ENCODE results near the gene TMEM190. TPM values are rescaled to one million over a fixed set of nuclear protein-coding genes. Genes with fewer than 3 reads are reported as not detected.

TMEM190 gene
- total and polyA plus RNA-seq, 2 of the 8 experiments (the other 6 are each of a cell fraction or from before 2014, with no cell fraction given) = 1.6 TPM; not detected in 1

Other genes starting within 250 kb of the TMEM190 start
- 107 and 115 TPM in 2 replicates for gene TNNT1, start 227.6 kb upstream of the TMEM190 start, total RNA-seq (2021; fragmentation: NEBNext Ultra II Directional; extraction: Animal tissue kit (Norgen Biotek cat#: 25700))
- gene TNNT1, start 227.6 kb upstream of the TMEM190 start, polyA plus RNA-seq (2011; rRNA removed) = 69.6 and 97.9 TPM in 2 replicates
- gene TNNI3, start 219.1 kb upstream of the TMEM190 start, total RNA-seq (2021; fragmentation: NEBNext Ultra II Directional; extraction: Animal tissue kit (Norgen Biotek cat#: 25700)) = 16.6 and 16.9 TPM in 2 replicates
- 56.0 and 67.9 TPM in 2 replicates for gene TNNI3, start 219.1 kb upstream of the TMEM190 start, polyA plus RNA-seq (2011; rRNA removed)
- 5.4 and 5.7 TPM in 2 replicates for gene DNAAF3, start 210.2 kb upstream of the TMEM190 start, total RNA-seq (2021; fragmentation: NEBNext Ultra II Directional; extraction: Animal tissue kit (Norgen Biotek cat#: 25700))
- gene DNAAF3, start 210.2 kb upstream of the TMEM190 start, polyA plus RNA-seq (2011; rRNA removed) = 8.0 and 13.8 TPM in 2 replicates
- 0.35 and 0.99 TPM in 2 replicates for gene SYT5, start 196.5 kb upstream of the TMEM190 start, total RNA-seq (2021; fragmentation: NEBNext Ultra II Directional; extraction: Animal tissue kit (Norgen Biotek cat#: 25700))
- 0.67 and 1.6 TPM in 2 replicates for gene SYT5, start 196.5 kb upstream of the TMEM190 start, polyA plus RNA-seq (2011; rRNA removed)
- 0.21 and 0.30 TPM in 2 replicates for gene PTPRH, start 167.3 kb upstream of the TMEM190 start, total RNA-seq (2021; fragmentation: NEBNext Ultra II Directional; extraction: Animal tissue kit (Norgen Biotek cat#: 25700))
- gene PTPRH, start 167.3 kb upstream of the TMEM190 start, polyA plus RNA-seq (2011; rRNA removed) = 0.39 and 1.1 TPM in 2 replicates
- gene TMEM86B, start 148.1 kb upstream of the TMEM190 start, total RNA-seq (2021; fragmentation: NEBNext Ultra II Directional; extraction: Animal tissue kit (Norgen Biotek cat#: 25700)) = 2.0 and 2.1 TPM in 2 replicates
- 2.9 and 4.2 TPM in 2 replicates for gene TMEM86B, start 148.1 kb upstream of the TMEM190 start, polyA plus RNA-seq (2011; rRNA removed)
- 74.4 and 75.6 TPM in 2 replicates for gene PPP6R1, start 117.8 kb upstream of the TMEM190 start, total RNA-seq (2021; fragmentation: NEBNext Ultra II Directional; extraction: Animal tissue kit (Norgen Biotek cat#: 25700))
- 36.4 and 52.5 TPM in 2 replicates for gene PPP6R1, start 117.8 kb upstream of the TMEM190 start, polyA plus RNA-seq (2011; rRNA removed)
- gene HSPBP1, start 96.7 kb upstream of the TMEM190 start, total RNA-seq (2021; fragmentation: NEBNext Ultra II Directional; extraction: Animal tissue kit (Norgen Biotek cat#: 25700)) = 63.4 and 68.8 TPM in 2 replicates
- gene HSPBP1, start 96.7 kb upstream of the TMEM190 start, polyA plus RNA-seq (2011; rRNA removed) = 100 and 111 TPM in 2 replicates
- gene BRSK1, start 92.8 kb upstream of the TMEM190 start, total RNA-seq (2021; fragmentation: NEBNext Ultra II Directional; extraction: Animal tissue kit (Norgen Biotek cat#: 25700)) = 32.7 and 33.6 TPM in 2 replicates
- gene BRSK1, start 92.8 kb upstream of the TMEM190 start, polyA plus RNA-seq (2011; rRNA removed) = 27.6 and 55.2 TPM in 2 replicates
- gene TMEM150B, start 51.5 kb upstream of the TMEM190 start, total RNA-seq (2021; fragmentation: NEBNext Ultra II Directional; extraction: Animal tissue kit (Norgen Biotek cat#: 25700)) = 0.88 and 0.91 TPM in 2 replicates
- gene TMEM150B, start 51.5 kb upstream of the TMEM190 start, polyA plus RNA-seq (2011; rRNA removed) = 0.41 and 0.46 TPM in 2 replicates
- 31.5 and 33.4 TPM in 2 replicates for gene KMT5C, start 37.0 kb upstream of the TMEM190 start, total RNA-seq (2021; fragmentation: NEBNext Ultra II Directional; extraction: Animal tissue kit (Norgen Biotek cat#: 25700))
- gene KMT5C, start 37.0 kb upstream of the TMEM190 start, polyA plus RNA-seq (2011; rRNA removed) = 24.9 and 59.4 TPM in 2 replicates
- 6.4 and 6.5 TPM in 2 replicates for gene COX6B2, start 22.1 kb upstream of the TMEM190 start, total RNA-seq (2021; fragmentation: NEBNext Ultra II Directional; extraction: Animal tissue kit (Norgen Biotek cat#: 25700))
- gene COX6B2, start 22.1 kb upstream of the TMEM190 start, polyA plus RNA-seq (2011; rRNA removed) = 4.9 and 12.2 TPM in 2 replicates
- gene GARIN5B, start 13.6 kb upstream of the TMEM190 start, total RNA-seq (2021; fragmentation: NEBNext Ultra II Directional; extraction: Animal tissue kit (Norgen Biotek cat#: 25700)) = not detected in 2 replicates
- 0.03 and 0.05 TPM in 2 replicates for gene GARIN5B, start 13.6 kb upstream of the TMEM190 start, polyA plus RNA-seq (2011; rRNA removed)
- gene IL11, start 6.4 kb upstream of the TMEM190 start, total RNA-seq (2021; fragmentation: NEBNext Ultra II Directional; extraction: Animal tissue kit (Norgen Biotek cat#: 25700)) = 1.6 and 2.8 TPM in 2 replicates
- 1.7 and 2.7 TPM in 2 replicates for gene IL11, start 6.4 kb upstream of the TMEM190 start, polyA plus RNA-seq (2011; rRNA removed)
- gene TMEM238, start 7.5 kb downstream of the TMEM190 start, total RNA-seq (2021; fragmentation: NEBNext Ultra II Directional; extraction: Animal tissue kit (Norgen Biotek cat#: 25700)) = 3.8 and 3.9 TPM in 2 replicates
- gene TMEM238, start 7.5 kb downstream of the TMEM190 start, polyA plus RNA-seq (2011; rRNA removed) = 0.49 and 0.53 TPM in 2 replicates
- 2,123 and 2,232 TPM in 2 replicates for gene RPL28, start 9.1 kb downstream of the TMEM190 start, total RNA-seq (2021; fragmentation: NEBNext Ultra II Directional; extraction: Animal tissue kit (Norgen Biotek cat#: 25700))
- 6,692 and 8,402 TPM in 2 replicates for gene RPL28, start 9.1 kb downstream of the TMEM190 start, polyA plus RNA-seq (2011; rRNA removed)
- gene UBE2S, start 31.0 kb downstream of the TMEM190 start, total RNA-seq (2021; fragmentation: NEBNext Ultra II Directional; extraction: Animal tissue kit (Norgen Biotek cat#: 25700)) = 398 and 402 TPM in 2 replicates
- gene UBE2S, start 31.0 kb downstream of the TMEM190 start, polyA plus RNA-seq (2011; rRNA removed) = 466 and 530 TPM in 2 replicates
- 0.98 and 1.0 TPM in 2 replicates for gene SHISA7, start 66.5 kb downstream of the TMEM190 start, total RNA-seq (2021; fragmentation: NEBNext Ultra II Directional; extraction: Animal tissue kit (Norgen Biotek cat#: 25700))
- 0.76 and 1.1 TPM in 2 replicates for gene SHISA7, start 66.5 kb downstream of the TMEM190 start, polyA plus RNA-seq (2011; rRNA removed)
- 96.9 and 106 TPM in 2 replicates for gene ISOC2, start 84.8 kb downstream of the TMEM190 start, total RNA-seq (2021; fragmentation: NEBNext Ultra II Directional; extraction: Animal tissue kit (Norgen Biotek cat#: 25700))
- 152 and 195 TPM in 2 replicates for gene ISOC2, start 84.8 kb downstream of the TMEM190 start, polyA plus RNA-seq (2011; rRNA removed)
- gene C19orf85, start 87.9 kb downstream of the TMEM190 start, total RNA-seq (2021; fragmentation: NEBNext Ultra II Directional; extraction: Animal tissue kit (Norgen Biotek cat#: 25700)) = 3.2 and 3.6 TPM in 2 replicates
- gene C19orf85, start 87.9 kb downstream of the TMEM190 start, polyA plus RNA-seq (2011; rRNA removed) = 2.2 and 3.3 TPM in 2 replicates
- gene ZNF628, start 99.8 kb downstream of the TMEM190 start, total RNA-seq (2021; fragmentation: NEBNext Ultra II Directional; extraction: Animal tissue kit (Norgen Biotek cat#: 25700)) = 10.8 and 12.9 TPM in 2 replicates
- 1.7 and 4.5 TPM in 2 replicates for gene ZNF628, start 99.8 kb downstream of the TMEM190 start, polyA plus RNA-seq (2011; rRNA removed)
- 69.1 and 71.2 TPM in 2 replicates for gene NAT14, start 108.4 kb downstream of the TMEM190 start, total RNA-seq (2021; fragmentation: NEBNext Ultra II Directional; extraction: Animal tissue kit (Norgen Biotek cat#: 25700))
- gene NAT14, start 108.4 kb downstream of the TMEM190 start, polyA plus RNA-seq (2011; rRNA removed) = 47.1 and 79.5 TPM in 2 replicates
- gene SSC5D, start 111.6 kb downstream of the TMEM190 start, total RNA-seq (2021; fragmentation: NEBNext Ultra II Directional; extraction: Animal tissue kit (Norgen Biotek cat#: 25700)) = 1.7 and 2.3 TPM in 2 replicates
- 0.39 and 0.72 TPM in 2 replicates for gene SSC5D, start 111.6 kb downstream of the TMEM190 start, polyA plus RNA-seq (2011; rRNA removed)
- 3.9 and 4.1 TPM in 2 replicates for gene SBK2, start 160.3 kb downstream of the TMEM190 start, total RNA-seq (2021; fragmentation: NEBNext Ultra II Directional; extraction: Animal tissue kit (Norgen Biotek cat#: 25700))
- 3.2 and 7.4 TPM in 2 replicates for gene SBK2, start 160.3 kb downstream of the TMEM190 start, polyA plus RNA-seq (2011; rRNA removed)
- 0.76 and 0.94 TPM in 2 replicates for gene SBK3, start 168.7 kb downstream of the TMEM190 start, total RNA-seq (2021; fragmentation: NEBNext Ultra II Directional; extraction: Animal tissue kit (Norgen Biotek cat#: 25700))
- gene SBK3, start 168.7 kb downstream of the TMEM190 start, polyA plus RNA-seq (2011; rRNA removed) = 1.5 and 2.8 TPM in 2 replicates
- 18.9 and 19.0 TPM in 2 replicates for gene ZNF579, start 204.0 kb downstream of the TMEM190 start, total RNA-seq (2021; fragmentation: NEBNext Ultra II Directional; extraction: Animal tissue kit (Norgen Biotek cat#: 25700))
- 10.0 and 16.4 TPM in 2 replicates for gene ZNF579, start 204.0 kb downstream of the TMEM190 start, polyA plus RNA-seq (2011; rRNA removed)
- 17.6 and 18.5 TPM in 2 replicates for gene FIZ1, start 222.7 kb downstream of the TMEM190 start, total RNA-seq (2021; fragmentation: NEBNext Ultra II Directional; extraction: Animal tissue kit (Norgen Biotek cat#: 25700))
- gene FIZ1, start 222.7 kb downstream of the TMEM190 start, polyA plus RNA-seq (2011; rRNA removed) = 9.1 and 13.0 TPM in 2 replicates
- 4.7 and 5.4 TPM in 2 replicates for gene ZNF524, start 223.5 kb downstream of the TMEM190 start, total RNA-seq (2021; fragmentation: NEBNext Ultra II Directional; extraction: Animal tissue kit (Norgen Biotek cat#: 25700))
- 4.4 and 7.0 TPM in 2 replicates for gene ZNF524, start 223.5 kb downstream of the TMEM190 start, polyA plus RNA-seq (2011; rRNA removed)
- gene ZNF865, start 228.8 kb downstream of the TMEM190 start, total RNA-seq (2021; fragmentation: NEBNext Ultra II Directional; extraction: Animal tissue kit (Norgen Biotek cat#: 25700)) = 13.6 and 14.6 TPM in 2 replicates
- gene ZNF865, start 228.8 kb downstream of the TMEM190 start, polyA plus RNA-seq (2011; rRNA removed) = 3.5 and 5.9 TPM in 2 replicates
- 8.0 and 8.6 TPM in 2 replicates for gene ZNF784, start 247.7 kb downstream of the TMEM190 start, total RNA-seq (2021; fragmentation: NEBNext Ultra II Directional; extraction: Animal tissue kit (Norgen Biotek cat#: 25700))
- 6.5 and 9.8 TPM in 2 replicates for gene ZNF784, start 247.7 kb downstream of the TMEM190 start, polyA plus RNA-seq (2011; rRNA removed)